Measurements from ENCODE around the gene ABCA2.
"Not testable (repeated sequence)": the region's sequence is repeated elsewhere in the genome, so short reads cannot be mapped to it uniquely, and the experiment has no call there.

ABCA2 gene

DNA sequence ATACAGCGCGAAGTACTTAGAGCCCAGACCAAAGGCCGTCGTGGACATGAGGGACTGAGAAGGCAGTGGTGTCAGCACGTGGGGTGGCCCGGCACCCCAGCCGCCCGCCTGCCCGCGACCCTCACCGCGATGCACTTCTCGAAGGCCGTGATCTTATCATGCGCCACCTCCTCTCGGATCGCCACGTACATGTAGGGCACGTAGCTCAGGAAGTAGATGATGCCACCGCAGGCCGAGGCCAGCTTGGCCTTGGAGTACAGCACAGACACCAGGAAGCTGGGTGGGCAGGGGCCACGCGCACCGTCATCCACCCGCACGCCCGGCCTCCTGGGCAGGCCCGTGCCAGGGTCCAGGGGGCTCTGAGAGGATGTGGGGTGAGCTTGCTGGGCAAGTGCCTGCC, 11.0 kb downstream of the ABCA2 start:
- no peak for DNase-seq (ENCODE audit: low read depth in 4 of 4, low spot score in 1 of 4)

DNA sequence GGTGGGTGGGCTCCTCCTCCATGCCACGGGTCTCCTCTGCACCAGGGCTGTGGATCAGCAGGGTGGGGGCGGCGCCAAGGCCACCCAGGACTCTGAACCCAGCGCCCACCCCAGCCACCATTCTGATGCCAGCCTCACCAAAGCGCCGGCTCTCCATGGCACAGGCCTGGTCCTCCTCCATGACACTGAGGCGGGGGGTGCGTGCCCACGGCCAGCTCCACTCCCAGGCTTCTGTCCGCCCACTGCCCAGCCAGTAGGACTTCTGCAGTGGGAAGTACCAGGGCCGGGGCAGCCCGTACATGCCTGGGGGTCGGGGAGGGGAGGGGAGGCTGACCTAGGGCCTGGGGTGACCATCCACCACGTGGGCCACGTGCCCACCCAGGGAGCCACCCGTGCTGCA, 11.6 kb downstream of the ABCA2 start:
- DNase-seq (ENCODE audit: low read depth in 4 of 4, low spot score in 1 of 4), result no peak

DNA sequence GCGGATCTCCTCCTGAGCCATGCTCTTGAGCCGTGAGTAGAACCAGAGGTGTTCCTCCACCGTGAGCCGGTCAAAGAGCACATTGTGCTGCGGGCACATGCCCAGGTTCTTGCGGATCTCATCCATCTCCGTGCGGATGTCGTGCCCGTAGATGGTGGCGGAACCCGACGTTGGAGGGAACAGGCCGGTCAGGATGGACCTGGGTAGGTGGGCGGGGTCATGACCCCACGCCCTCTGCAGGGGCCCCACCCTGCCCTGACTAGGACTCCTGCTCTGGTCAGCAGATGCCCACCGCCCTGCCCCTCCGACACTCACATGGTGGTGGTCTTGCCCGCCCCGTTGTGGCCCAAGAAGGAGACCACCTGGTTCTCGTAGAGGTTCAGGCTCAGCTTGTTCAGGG, 12.1 kb downstream of the ABCA2 start:
- no peak for DNase-seq (ENCODE audit: low read depth in 4 of 4, low spot score in 1 of 4)

DNA sequence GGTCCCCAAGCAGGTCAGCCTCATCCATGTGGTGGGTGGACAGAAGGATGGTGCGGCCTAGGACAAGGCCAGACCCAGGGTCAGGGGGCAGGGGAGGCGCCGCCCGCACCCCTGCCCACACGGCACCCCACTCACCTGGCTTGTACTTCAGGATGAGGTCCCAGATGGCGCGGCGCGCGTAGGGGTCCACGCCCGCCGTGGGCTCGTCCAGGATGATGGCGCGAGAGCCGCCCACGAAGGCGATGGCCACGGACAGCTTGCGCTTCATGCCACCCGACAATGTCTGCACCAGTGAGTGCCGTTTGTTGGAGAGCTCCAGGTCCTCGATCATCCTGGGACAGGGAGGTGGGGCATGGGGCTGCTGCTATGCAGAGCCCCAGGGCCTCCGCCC, 12.5 kb downstream of the ABCA2 start:
- DNase-seq (ENCODE audit: low read depth in 4 of 4, low spot score in 1 of 4), result no peak

DNA sequence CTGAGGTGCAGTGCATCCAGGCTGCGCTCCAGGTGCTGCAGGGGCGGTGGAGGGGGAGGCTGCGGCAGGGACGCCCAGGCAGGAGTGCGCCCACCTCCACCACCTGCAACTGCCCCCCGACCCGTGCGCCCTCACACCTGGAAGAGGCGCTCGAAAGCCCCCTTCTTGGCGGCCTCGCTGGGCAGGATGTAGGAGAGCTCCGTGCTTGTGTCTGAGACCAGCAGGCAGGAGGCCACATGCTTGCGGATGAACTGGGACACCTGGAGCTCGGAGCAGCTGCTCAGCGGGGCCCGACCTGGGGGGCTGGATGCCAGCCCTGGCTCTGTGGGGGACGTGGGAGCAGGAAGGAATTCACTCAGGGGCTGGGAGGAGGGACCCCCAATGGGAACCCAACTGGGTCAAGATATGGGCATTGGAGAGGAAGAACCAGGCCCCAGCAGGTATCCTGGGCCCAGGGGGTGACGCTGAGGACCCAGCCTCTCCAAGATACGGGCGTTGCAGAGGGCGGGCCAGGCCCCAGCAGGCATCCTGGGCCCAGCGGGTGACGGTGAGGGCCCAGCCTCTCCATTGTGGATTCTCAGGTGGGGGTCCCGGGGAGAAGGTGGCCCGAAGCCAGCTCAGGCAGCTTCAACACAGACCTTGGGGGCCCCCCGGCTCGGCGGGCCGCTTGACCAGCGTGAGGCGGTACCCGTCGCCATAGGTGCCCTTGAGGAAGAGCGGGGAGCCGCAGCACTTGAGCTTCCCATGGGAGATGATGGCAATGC, 13.1 kb downstream of the ABCA2 start:
- no peak for DNase-seq (ENCODE audit: low read depth in 4 of 4, low spot score in 1 of 4)

DNA sequence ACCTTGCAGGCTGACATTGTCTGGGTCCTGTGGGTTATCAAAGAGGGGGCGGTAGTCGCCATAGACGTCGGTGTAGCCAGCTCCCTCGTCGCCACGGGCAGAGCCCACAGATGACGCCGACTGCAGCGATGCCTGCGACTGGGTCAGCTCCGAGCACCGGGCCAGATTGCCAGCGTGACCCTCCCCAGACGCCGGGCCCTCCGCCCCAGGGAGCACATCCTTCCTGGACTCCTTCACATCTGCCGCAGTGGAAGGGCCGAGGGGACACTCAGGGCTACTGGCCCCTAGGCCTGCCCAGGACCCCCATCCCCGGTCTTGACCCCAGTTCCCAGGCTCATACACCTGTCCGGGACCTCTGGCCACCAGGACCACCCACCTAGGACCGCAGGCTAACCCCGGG, 13.9 kb downstream of the ABCA2 start:
- no peak for DNase-seq (ENCODE audit: low read depth in 4 of 4, low spot score in 1 of 4)

DNA sequence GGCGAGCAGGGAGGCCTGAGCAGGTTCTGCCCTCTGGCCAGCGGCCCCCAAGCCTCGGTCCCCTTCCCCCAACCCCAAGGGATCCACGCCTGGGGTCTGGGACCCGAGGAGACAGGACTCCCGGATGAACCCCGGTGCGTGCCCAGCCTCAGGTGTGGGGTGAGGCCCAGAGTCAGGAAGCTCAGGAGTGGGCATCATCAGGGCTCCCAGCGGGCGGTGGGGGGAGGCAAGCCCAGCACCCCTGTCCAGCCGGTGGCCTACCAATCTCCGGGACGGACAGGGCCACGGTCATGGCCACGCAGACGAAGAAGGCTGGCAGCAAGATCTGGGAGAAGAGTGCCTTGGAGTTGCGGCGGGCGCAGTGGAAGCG, 14.5 kb downstream of the ABCA2 start:
- DNase-seq (ENCODE audit: low read depth in 4 of 4, low spot score in 1 of 4), result no peak

DNA sequence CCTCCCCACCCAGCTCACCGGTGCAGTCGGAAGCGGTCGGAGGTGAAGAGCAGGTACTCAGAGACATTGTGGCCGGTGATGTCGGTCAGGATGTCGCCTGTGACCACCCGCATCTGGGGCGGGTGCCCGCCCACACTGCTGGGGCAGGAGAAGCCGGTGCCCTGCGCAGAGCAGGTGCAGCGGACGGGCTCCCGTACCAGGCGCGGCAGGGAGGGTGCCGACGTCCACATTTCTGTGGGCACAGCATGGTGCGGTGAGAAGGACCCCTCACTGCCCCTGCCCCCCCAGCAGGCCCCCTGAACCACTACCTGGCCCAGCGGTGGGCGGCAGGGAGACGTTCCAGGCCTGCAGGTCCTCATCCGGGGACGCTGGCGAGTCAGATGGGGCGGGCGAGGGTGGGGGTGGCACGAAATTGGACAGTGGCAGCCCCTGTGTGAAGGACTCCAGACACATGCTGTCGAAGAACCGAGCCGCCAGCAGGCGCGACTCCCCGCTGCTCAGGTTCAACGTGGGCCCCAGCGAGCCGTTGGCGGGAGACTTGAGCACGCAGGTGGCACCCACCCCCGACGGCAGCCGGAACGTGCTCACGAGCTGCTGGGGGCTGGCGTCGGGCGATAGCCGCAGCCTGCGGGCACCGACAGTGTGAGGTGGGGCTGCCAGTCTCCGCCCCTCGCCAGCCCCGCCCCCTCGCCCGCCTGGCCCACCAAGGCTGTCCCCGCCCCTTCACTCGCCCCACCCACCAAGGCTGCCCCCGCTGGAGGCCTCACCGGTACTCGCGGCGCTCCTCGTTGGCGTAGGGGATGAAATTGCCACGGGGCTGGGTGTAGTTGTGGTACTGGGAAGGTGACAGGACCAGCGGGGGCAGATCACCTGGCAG, 15.1 kb downstream of the ABCA2 start:
- DNase-seq (ENCODE audit: low read depth in 4 of 4, low spot score in 1 of 4), result no peak

DNA sequence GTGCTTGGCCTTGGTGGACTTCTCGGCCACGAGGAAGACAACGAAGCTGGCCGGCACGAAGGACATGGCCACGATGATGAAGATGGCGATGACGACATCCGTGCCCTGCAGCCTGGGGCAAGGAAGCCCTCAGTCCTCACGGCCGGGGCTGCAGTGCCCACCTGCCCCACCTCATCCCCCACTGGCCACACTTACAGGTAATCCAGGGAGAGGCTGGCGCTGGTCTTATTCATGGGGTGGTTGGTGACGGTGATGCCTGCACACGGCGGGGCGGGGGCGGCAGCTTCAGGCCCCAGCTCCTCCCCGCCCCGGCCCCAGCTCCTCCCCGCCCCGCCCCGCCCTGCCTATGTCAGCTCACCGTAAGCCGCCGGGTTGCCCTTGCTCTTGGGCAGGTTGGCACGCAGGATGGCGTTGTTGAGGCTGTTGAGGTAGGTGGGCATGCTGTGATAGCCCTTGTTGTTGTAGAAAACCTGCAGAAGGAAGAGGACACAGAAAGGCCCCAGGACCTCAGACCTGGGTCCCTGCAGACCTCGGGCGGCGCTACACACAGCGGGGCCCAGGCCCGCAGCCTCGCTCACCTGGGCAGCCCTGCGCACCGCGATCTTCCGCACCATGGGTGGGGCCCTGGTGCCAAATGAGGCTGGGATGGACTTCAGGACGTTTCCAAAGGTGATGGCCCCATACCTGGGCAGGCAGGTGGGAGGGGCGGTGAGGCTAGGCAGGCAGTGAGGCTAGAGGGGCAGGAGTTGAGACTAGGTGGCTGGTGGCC, 15.9 kb downstream of the ABCA2 start:
- DNase-seq (ENCODE audit: low read depth in 4 of 4, low spot score in 1 of 4), result no peak

DNA sequence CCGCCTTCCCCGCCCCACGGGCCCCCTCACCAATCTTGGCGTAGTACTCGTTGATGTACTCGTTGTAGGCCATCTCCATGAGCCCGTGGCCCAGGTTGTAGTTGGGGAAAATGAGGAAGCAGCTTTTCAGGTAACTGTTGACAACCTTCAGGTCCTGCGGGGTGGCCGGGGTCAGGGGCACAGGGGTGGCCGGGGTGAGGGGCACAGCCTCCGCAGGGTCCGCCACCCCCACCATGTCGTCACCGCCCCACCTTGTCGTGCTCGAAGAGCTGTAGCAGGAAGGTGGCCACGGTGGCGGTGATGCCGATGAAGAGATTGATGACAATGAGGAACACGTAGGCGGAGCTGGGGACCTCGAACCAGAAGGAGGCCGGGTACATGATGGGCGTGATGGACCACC, 16.9 kb downstream of the ABCA2 start:
- no peak for DNase-seq (ENCODE audit: low read depth in 4 of 4, low spot score in 1 of 4)

DNA sequence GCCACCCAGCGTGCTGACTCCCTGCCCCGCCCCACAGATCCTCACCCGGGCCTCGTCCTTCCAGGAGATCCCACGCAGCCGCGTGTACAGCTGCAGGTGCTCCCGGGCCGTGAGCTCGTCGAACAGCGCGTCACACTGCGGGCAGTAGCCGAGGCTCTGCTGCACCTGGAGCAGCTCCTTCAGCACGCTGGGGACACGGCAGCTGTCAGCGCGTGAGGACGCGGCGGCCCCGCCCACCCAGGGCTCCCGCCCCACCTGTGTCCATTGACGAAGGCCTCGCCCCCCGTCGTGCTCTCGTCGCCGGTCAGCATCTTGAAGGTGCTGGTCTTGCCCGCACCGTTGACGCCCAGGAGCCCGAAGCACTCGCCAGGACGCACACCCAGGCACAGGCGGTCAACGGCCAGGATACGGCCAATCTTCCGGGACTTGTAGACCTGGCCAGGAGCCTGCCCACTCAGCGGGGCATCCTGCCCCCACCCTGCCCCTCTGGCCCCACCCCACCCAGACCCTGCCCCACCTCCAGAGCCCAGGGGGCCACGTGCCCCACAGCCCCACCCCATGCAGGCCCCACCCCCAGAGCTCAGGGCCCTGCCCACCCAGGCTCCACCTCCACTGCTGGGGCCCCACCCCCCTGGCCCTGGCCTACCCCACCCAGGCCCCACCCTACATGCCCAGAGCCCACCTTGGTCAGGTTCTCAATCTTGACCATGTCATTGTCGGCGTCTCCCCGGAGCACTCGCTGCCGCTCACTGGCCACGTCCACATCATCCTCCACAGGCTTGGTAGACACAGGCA, 17.9 kb downstream of the ABCA2 start:
- no peak for DNase-seq (ENCODE audit: low read depth in 4 of 4, low spot score in 1 of 4)

DNA sequence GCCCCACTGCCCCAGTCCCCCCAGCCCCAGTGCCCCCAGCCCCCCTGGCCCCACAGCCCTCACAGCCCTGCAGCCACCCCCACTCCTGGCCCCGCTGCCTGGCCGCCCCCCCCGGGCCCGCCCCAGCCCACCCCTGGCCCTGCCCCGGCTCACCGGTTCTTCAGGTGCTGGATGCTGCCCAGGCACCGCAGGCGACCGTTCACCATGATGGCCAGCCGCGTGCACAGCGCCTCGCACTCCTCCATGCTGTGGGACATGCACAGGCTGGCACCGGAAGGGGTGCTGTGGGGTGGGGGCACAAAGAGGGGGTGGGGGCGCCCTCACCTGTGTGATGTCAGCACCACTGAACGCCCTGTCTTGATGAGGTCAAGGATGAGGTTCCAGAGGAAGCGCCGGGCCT, 18.8 kb downstream of the ABCA2 start:
- no peak for DNase-seq (ENCODE audit: low read depth in 4 of 4, low spot score in 1 of 4)

DNA sequence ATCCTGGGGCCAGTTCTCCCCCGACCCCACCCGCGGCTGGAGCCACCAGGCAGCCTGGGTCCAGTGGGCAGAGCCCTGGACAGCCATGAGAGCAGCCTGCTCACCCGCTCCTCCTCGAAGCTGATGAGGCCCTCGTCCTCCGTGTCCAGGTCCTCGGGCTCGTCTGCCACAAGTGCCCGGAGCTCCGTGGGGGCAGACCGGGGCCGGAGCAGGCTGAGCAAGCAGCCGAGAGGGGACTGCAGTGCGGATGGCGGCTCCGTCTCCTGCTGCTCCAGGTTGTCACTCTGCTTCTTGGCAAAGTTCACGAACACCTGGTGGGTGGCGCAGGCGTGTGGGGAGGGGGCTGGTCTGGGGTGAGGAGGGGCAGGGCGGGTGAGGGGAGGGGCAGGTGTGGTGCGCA, 19.7 kb downstream of the ABCA2 start:
- DNase-seq (ENCODE audit: low read depth in 4 of 4, low spot score in 1 of 4), result no peak

DNA sequence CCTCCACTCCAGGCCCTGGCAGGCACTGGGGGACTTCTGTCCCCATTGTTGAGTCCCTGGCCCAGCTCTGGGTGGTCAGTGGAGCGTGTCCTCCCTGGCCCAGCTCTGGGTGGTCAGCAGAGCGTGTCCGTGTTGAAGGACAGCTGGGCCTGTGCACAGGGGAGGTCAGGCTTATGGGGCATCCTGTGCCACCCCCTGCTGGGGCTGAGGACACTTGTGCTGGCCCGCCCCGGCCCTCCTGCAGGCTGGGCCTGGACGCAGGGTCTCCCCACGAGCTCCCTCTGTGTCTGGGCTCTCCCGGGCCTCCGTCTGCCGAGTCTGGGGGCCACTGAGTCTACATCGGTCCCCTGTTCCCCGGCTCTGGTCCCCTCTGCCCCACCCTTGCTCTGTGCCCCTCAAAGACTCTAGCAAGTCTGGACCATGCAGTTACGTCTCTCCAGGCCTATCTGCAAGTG, 20.2 kb downstream of the ABCA2 start:
- no peak for DNase-seq (ENCODE audit: low read depth in 4 of 4, low spot score in 1 of 4)

DNA sequence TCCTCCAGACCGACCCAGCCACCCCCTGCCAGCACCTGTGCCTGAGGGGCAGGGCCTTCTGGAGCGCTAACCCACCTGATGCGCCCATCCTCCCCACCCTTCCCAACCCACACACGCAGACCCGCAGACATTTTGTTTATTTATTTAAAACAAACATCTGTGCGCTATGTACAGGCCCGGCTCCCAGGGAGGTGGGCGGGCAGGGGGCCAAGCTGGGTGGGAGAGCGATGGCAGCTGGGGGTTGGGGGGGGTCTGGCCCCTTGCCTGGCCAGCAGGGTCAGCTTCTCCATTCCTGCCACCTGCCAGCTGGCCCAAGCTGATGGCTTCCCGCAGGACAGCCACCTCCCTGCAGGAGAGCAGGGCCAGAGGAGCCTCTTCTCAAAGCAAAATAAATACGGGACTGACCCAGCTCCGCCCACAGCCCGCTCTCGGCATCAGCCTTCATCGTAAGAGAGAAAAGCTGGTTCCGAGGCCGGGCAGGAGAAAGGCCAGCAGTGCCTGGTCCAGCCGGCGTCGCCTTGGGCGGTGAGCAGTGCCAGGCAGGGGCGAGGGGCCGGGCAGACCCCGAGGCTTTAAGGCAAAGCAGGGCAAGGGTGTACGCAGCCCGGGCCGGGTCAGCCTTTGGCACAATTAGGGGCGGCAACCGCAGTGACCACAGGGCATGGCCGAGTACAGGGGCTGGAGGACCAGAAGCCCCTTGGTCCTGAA, 20.8 kb downstream of the ABCA2 start:
- DNase-seq (ENCODE audit: low read depth in 4 of 4, low spot score in 1 of 4), result no peak

DNA sequence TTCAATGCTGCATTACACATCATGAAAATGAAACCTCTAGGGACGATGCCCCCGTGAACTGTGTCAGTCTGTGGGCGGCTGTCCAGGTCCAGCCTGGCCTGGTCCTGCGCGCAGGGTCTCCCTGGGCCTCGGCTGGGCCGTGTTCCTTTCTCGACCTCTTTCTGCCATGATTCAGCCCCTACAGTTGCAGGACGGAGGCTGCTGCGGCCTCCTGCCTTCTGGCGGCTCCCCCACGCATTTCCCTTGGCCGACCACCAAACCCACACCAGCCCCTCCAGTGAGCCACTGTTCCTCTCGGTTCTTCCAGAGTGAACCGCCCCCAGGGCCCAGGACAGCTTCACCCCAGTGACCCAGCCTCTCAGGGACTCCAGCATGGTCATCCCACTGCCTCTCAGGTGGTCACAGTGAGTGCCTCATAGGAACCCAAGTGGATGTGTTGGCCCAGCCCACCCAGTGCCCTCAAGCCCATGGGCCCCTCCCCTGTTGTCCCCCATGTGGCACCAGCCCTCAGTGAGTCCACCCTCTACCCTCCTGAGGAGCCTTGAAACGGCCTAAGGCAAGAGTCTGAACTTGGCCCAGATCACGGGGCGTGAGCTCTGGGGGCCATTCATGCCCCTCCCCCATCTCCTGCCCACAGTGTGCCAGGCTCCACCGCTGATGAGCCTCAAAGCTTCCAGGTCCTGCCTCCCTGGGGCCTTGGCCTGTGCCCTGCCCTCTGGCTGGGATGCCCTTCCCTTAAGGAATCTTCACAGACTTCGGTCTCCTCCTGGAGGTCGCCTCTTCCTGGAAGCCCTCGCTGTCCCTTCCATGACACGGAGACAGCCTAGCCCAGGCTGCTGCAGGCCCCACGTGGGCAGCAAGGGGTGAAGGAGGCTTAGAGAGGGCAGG, 21.7 kb downstream of the ABCA2 start:
- DNase-seq (ENCODE audit: low read depth in 4 of 4, low spot score in 1 of 4), result no peak

DNA sequence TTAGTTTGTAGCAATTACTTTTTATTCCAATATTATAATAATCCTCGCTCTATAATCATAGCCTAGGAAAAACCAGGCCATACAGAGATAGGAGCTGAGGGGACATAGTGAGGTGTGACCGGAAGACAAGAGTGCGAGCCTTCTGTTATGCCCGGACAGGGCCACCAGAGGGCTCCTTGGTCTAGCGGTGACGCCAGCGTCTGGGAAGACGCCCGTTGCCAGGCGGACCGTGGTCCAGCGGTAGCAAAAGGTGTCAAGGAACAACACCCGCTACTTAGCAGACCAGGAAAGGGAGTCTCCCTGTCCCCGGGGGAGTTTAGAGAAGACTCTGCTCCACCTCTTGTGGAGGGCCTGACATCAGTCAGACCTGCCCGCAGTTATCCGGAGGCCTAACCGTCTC, 23.8 kb downstream of the ABCA2 start:
- DNase-seq (ENCODE audit: low read depth in 4 of 4, low spot score in 1 of 4), result not testable (repeated sequence)

DNA sequence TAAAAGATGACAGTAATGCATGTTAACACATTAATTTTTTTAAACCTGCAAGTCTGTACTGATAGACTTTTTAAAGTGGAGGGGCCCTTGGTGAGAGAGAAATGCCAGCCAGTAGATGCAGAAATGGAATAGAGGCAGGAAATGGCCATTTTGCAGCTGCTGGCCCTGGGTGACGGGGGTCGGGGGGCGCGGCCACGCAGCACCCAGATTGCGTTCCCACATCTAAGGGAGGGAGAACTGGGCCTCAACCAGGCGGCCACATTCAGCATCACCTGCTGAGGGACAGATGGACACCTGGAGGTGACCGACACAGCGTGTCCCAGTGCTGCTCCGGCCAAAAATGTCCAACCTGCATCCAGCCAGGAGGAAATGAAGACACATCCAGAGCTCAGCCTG, 25.4 kb downstream of the ABCA2 start:
- DNase-seq (ENCODE audit: low read depth in 4 of 4, low spot score in 1 of 4), result no peak

DNA sequence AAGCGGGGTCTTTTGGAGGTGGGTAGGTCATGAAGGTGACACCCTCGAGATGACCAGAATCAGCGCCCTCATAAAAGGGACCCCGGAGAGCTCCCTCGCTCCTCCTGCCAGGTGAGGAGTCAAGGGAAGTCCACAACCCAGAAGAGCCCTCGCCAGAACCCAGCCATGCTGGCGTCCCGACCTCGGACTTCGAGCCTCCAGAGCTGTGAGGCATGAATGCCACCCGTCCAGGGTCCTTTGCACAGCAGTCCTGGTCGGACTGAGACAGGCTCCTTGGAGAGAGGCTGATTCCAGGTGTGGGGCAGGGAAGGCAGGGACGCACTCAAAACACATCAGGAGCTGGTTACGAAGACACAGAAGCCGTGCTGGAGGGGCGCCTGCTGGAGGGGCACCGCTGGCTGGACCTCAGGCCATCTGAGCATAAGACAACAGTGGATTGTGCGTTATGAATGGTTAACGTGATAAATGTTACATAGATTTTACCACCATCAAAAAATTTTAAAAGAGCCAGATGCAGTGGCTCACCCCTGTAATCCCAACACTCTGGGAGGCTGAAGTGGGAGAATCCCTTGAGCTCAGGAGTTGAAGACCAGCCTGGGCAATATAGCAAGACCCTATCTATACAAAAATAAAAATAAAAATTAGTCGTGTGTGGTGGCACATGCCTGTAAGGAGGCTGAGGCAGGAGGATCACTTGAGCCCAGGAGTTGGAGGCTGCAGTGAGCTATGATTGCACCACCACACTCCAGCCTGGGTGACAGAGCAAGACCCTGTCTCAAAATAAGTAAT, 26.0 kb downstream of the ABCA2 start:
- no peak for DNase-seq (ENCODE audit: low read depth in 4 of 4, low spot score in 1 of 4)
